Measurements from ENCODE around the gene RIMBP2. TPM values are rescaled to one million over a fixed set of nuclear protein-coding genes. Genes with fewer than 3 reads are reported as not detected.

Gene RIMBP2
- total RNA-seq, 1 donor from 2014 or later, result 1.1 TPM

DNA sequence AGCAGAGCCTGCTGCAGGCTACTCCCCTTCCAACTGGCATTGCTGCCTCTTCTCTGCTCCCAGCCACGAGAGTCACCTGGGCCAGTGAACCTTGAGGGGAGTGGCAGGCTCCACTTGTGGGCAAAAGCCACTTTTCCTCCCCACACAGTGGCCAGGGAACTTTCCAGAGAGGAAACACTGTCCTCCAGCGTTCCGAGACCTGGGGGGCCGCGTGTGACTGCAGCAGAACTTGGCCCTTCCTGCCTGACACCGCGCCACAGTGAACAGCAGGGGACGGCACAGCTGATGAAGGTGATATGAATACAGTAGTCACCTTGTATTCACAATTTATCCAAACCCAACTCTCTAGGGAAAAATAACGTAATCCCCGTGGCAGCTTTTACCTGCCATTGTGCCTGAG is 263.6 kb downstream of the RIMBP2 start:
- DNase-seq (ENCODE audit: low spot score), result no peak

GRCh38 chr12:130451001-130451930 is 264.8 kb downstream of the RIMBP2 start:
- no peak for DNase-seq (ENCODE audit: low spot score)

GRCh38 chr12:130449291-130449690 is 266.8 kb downstream of the RIMBP2 start:
- DNase-seq (ENCODE audit: low spot score), result no peak

GRCh38 chr12:130448044-130448821 is 267.9 kb downstream of the RIMBP2 start:
- no peak for DNase-seq (ENCODE audit: low spot score)

DNA sequence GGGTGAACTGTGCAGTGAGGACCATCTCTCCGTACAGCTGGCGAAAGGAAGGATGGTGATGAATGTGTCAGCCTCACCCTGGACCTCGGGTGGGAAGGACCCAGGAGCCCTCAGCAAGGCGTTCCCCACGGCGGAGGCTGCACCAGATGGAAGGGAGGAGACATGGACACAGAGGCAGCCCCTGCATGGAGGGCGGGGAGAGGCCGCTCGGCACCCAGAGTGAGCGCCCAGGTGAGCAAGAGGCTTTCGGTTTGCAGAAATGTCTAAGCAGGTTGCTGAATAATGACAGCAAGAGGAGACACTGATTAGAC is 268.5 kb downstream of the RIMBP2 start:
- DNase-seq (ENCODE audit: low spot score), result no peak

DNA sequence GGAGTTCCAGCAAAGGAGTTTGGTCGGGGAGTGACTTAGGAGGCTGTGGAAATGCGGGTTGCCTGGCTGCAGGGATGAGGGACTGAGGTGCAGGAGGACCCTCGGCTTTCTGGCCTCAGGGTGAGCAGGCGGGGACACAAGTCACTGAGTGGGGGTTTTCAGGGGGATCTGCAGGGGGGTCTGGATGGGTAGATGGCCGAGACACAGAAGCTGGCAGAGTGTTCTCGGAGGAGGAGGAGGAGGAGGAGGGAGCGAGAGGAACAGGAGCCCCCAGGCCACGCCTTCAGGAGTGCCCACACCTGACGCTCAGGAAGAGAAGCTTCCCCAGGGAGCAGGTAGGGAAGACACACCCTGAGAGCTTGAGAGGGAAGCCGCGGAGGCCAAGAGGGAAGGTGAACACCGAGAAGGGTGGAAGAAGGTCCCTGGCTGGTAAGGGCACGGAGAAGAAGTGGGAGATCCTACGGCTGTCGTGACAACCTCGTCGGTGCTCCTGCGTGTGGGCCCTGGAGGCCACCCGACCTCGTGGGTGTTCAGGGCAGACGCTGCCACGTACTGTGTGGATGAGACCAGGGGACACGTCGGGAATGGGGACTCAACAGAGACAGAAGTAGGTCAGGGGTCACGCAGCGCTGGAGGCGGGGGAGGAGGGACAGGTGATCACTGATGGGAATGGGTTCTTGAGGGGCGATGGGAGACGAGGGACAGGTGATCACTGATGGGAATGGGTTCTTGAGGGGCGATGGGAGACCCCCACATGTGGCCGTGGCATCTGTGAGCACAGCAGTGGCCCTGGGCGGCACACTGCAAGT is 269.0 kb downstream of the RIMBP2 start:
- no peak for DNase-seq (ENCODE audit: low spot score)

GRCh38 chr12:130444986-130445385 is 271.1 kb downstream of the RIMBP2 start:
- DNase-seq (ENCODE audit: low spot score), result no peak

DNA sequence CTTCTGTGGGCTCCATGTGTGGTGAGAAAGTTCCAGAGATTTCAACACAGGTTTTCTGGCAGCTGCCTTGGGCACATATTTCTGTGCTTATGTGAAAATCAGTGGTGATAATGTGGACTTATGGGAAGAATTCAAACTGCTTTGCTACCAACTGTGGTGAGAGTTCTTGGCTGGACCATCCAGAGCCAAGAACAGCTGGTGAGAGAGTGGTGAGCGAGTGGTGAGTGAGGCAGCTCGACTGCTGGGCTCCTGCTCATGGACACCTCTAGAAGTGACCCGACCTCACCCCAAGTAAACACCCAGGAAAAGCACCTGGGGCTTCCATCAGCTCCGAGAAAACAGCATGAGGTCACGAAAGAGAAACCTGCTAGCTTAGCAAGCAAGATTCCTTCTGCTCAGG is 272.0 kb downstream of the RIMBP2 start:
- no peak for DNase-seq (ENCODE audit: low spot score)

DNA sequence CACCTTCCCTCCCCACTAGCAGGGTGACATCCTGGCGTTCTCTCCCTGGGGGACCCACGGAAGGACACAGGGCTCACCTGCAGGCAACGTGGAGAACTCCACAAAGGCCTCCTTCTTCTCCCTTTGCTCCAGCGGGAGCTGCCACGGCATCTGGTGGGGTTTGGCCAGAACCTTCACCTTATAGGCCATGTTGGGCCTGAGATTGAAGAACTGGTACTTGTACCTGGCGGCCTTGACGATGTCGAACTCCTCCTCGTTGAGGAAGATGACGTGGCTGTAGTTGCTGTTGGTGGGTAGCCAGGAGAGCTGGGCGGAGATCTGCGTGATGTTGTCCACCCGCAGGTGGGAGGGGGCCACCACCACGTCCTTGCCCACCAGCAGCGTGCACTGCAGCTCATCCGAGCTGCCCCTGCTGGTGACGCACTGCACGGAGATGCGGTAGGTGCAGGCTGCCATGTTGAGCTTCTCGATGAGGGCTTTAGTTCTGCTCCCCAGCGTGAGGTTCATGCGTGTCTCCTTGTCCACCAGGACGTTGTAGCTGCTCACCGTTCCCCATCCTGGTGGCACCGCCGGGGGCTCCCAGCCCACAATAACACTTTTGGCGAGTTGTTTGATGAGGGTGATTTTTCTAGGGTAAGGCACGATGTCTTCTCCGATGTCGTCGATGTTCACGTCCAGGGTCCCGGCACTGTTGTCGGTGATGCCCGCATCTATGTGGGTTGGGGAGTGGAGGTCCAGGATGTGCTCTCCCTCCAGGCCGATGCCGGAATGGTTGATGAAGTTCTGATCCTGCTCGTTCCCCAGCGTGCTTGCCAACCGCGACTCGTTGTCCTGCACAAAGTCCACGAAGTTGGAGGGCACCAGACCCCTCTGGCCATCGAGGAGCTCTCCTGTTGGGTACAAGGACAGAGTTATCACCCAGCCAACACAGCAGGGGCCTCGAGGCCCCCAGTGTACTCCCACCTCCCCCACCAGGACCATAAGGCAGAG is 274.0 kb downstream of the RIMBP2 start:
- no peak for DNase-seq (ENCODE audit: low spot score)

DNA sequence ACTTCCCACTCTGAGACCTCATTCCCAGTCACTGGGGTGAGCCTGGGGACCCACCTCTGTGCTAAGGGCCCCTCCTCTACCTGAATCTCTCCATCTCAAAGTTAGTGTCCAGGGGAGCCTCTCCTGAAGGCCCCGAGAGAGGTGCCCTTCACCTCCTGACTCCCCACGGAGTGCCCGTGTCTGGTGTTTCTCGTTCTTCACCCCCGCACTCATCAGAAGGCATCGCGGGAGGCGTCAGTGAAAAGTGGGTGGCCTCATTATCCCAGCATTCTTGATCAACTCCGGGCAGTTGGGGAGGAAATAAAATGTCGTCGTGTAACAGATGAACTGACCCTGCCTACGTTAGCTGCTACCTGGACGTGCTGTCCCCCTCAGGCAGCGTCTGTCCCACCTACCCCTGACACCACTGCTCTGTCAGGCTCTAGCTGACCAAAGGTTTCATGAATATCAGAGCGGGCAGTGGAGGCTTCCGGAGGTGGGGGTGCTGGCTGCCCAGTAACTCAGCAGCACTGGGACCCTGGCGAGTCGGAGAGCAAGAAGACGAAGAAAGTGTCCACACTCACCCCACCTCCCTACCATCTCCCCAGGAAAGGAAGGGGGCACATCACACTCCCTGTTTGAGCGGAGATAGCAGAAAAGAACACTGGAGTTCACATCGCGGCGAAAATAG is 275.6 kb downstream of the RIMBP2 start:
- DNase-seq (ENCODE audit: low spot score), result no peak

- DNase-seq (ENCODE audit: low spot score), result no peak
These were observed 276.8 kb downstream of the RIMBP2 start for GRCh38 chr12:130439250-130439649.

- peak; percentile 49 for DNase-seq (ENCODE audit: low spot score)
These were observed 277.4 kb downstream of the RIMBP2 start for GRCh38 chr12:130438711-130439110.

DNA sequence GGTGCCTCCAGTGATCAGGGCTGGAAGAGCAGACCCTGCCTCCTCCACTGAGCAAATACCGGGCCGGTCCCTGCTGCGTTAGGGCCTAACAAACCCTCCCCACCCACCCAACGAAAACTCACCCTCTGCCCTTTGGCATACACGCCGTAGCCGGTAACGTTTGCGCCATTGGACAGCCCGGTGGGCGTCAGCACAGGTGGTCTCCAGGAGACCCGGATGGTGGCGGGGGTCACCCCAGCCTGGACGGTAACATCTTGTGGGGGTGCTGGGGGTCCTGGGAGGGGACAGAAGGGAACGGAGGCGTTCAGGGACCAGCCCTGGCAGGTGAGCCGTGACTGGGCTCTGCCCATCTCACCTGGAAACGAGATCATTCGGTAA is 277.9 kb downstream of the RIMBP2 start:
- peak; percentile 85 for DNase-seq (ENCODE audit: low spot score)

GRCh38 chr12:130437555-130438242 is 278.4 kb downstream of the RIMBP2 start:
- DNase-seq (ENCODE audit: low spot score), result peak; percentile 72

DNA sequence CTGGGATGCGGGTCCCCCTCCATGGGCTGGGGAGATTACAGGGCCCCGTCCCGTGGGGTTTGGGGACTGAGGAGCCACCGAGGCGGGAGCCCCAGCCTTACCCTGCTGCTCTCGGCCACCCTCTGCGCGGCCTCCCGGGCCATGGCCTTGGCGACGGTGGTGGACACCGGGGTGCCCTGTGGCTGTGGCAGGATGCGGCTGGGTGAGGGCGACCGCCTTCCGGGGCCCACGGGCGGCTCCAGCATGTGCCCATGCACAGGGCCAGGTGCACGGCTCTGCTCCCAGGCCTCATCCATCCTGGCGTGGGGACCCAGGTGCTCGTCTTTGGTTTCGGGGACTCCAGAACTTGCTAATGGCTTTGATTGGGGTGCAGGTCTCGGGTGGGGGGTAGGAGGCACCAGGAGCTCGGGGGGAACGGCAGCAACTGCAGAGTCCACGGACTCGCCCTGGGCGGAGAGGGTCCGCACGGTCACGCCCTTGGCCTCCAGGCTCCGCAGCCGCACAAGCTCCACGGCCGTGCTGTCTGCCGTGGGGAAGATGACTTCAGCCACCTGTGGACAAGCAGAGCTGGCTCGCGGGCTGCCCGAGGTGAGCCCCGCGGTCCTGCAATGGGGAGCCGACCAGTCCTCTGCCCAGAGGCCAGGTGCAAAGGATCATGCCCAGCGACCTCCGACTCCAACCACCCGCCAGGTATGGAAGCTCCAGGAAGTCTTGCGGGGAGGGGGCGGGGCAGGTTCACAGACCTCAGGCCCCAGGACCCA is 279.2 kb downstream of the RIMBP2 start:
- peak; percentile 81 for DNase-seq (ENCODE audit: low spot score)

GRCh38 chr12:130435826-130436225 is 280.3 kb downstream of the RIMBP2 start:
- peak; percentile 41 for DNase-seq (ENCODE audit: low spot score)

DNA sequence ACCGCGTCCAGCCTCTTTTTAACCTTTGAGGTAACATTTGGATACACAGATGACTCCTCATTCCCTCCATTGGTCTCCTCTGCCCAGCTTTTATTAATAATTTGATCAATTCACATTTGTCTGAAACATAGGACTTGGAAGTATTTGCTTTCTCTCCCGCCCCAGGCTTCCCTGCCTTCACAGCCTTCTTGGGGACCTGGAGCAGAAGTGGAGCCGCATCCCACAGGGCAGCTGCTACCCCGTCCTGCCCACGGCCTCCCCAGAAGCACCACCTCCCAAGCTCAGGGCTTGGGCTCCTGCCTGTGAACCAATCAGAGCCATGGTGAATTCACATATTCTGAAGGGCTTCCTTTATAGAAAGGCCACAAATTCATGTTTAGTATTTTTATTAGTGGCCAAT is 280.8 kb downstream of the RIMBP2 start:
- peak; percentile 49 for DNase-seq (ENCODE audit: low spot score)

GRCh38 chr12:130434560-130434959 is 281.5 kb downstream of the RIMBP2 start:
- DNase-seq (ENCODE audit: low spot score), result no peak

All from mesenteric fat pad (tissue), 1 donor.